Mesenchymal stem cell (in vitro differentiated cells and primary cell): ENCODE results near the gene RNF13.

Experiments
- DNase-seq: peaks from one replicate; pipeline ENCODE4 v3.0.0-alpha.2; 2013
- H2AFZ ChIP-seq: one replicate; pipeline ENCODE4 v1.6.1; 2013; ENCODE audit warnings: low read depth, mild to moderate bottlenecking, control low read depth, inconsistent platforms, low read length, moderate library complexity
- H2AK5ac ChIP-seq: 2 replicates; pipeline ENCODE4 v1.6.1; 2013; ENCODE audit warnings: low read length, moderate library complexity, mild to moderate bottlenecking, inconsistent platforms; ENCODE audit not compliant: severe bottlenecking
- H2BK120ac ChIP-seq: one replicate; pipeline ENCODE4 v1.6.1; 2013; ENCODE audit warnings: low read depth, mild to moderate bottlenecking, inconsistent platforms, low read length, moderate library complexity
- H2BK12ac ChIP-seq, 2 experiments: one replicate each; pipeline ENCODE4 v1.6.1; 2013; ENCODE audit warnings: inconsistent platforms in 2 of 2, low read length in 2 of 2, mild to moderate bottlenecking in 2 of 2, moderate library complexity in 2 of 2, control low read depth in 1 of 2
- H2BK15ac ChIP-seq: one replicate; pipeline ENCODE4 v1.6.1; 2013; ENCODE audit warnings: mild to moderate bottlenecking, low read depth, inconsistent platforms; ENCODE audit not compliant: poor library complexity, severe bottlenecking
- H2BK5ac ChIP-seq: 2 replicates; pipeline ENCODE4 v1.6.1; 2013; ENCODE audit warnings: low read depth, mild to moderate bottlenecking, low read length, control low read depth, inconsistent platforms; ENCODE audit not compliant: poor library complexity, severe bottlenecking
- H3K14ac ChIP-seq, 2 experiments: one replicate each; pipeline ENCODE4 v1.6.1; 2013; ENCODE audit warnings: inconsistent platforms in 2 of 2, low read length in 2 of 2, control low read depth in 1 of 2, mild to moderate bottlenecking in 1 of 2, moderate library complexity in 1 of 2
- H3K18ac ChIP-seq, 2 experiments: one replicate each; pipeline ENCODE4 v1.6.1; 2013; ENCODE audit warnings: inconsistent platforms in 2 of 2, low read length in 2 of 2, control low read depth in 1 of 2, low read depth in 1 of 2, mild to moderate bottlenecking in 1 of 2
- H3K23ac ChIP-seq, 2 experiments: one replicate each; pipeline ENCODE4 v1.6.1; 2013; ENCODE audit warnings: inconsistent platforms in 2 of 2, low read length in 2 of 2, mild to moderate bottlenecking in 2 of 2, moderate library complexity in 2 of 2, control low read depth in 1 of 2
- H3K27ac ChIP-seq: 2 replicates; pipeline ENCODE4 v1.5.1; 2013; ENCODE audit warnings: mild to moderate bottlenecking, moderate library complexity, low read length, control low read depth, inconsistent platforms; ENCODE audit not compliant: poor library complexity, severe bottlenecking
- H3K27me3 ChIP-seq, 2 experiments: 2 replicates each; pipeline versions ENCODE4 v1.6.1 to v1.7.0; 2013; ENCODE audit warnings: low read length in 2 of 2, mild to moderate bottlenecking in 2 of 2, moderate library complexity in 2 of 2, control low read depth in 1 of 2, inconsistent platforms in 1 of 2; ENCODE audit not compliant: control insufficient read depth in 1 of 2, insufficient read depth in 1 of 2
- H3K36me3 ChIP-seq, 2 experiments: 2 replicates each; pipeline versions ENCODE4 v1.6.1 to v1.7.0; 2013; ENCODE audit warnings: low read length in 2 of 2, control low read depth in 1 of 2, inconsistent platforms in 1 of 2, low read depth in 1 of 2, mild to moderate bottlenecking in 1 of 2; ENCODE audit not compliant: insufficient read depth in 2 of 2, control insufficient read depth in 1 of 2
- H3K4ac ChIP-seq, 2 experiments: one replicate each; pipeline ENCODE4 v1.6.1; 2013; ENCODE audit warnings: inconsistent platforms in 2 of 2, low read length in 2 of 2, mild to moderate bottlenecking in 2 of 2, moderate library complexity in 2 of 2, control low read depth in 1 of 2, low read depth in 1 of 2
- H3K4me1 ChIP-seq: 2 replicates; pipeline ENCODE4 v1.6.1; 2013; ENCODE audit warnings: low read depth, low read length, control low read depth; ENCODE audit not compliant: control insufficient read depth, insufficient read depth
- H3K4me2 ChIP-seq: 2 replicates; pipeline ENCODE4 v1.6.1; 2013; ENCODE audit warnings: low read length, mild to moderate bottlenecking, inconsistent platforms; ENCODE audit not compliant: poor library complexity, severe bottlenecking
- H3K4me3 ChIP-seq, 2 experiments: 2 replicates each; pipeline versions ENCODE4 v1.5.1 to v1.7.0; 2013; ENCODE audit warnings: low read length in 2 of 2, mild to moderate bottlenecking in 2 of 2, control low read depth in 1 of 2, low read depth in 1 of 2; ENCODE audit not compliant: insufficient read depth in 1 of 2
- H3K79me1 ChIP-seq: replicated peaks from 2 replicates; pipeline ENCODE4 v1.6.1; 2013; ENCODE audit warnings: mild to moderate bottlenecking, control low read depth, low read length, inconsistent platforms; ENCODE audit not compliant: poor library complexity, severe bottlenecking
- H3K9ac ChIP-seq: 2 replicates; pipeline ENCODE4 v1.7.0; 2013; ENCODE audit warnings: mild to moderate bottlenecking, low read length, moderate library complexity
- H3K9me3 ChIP-seq: 2 replicates; pipeline ENCODE4 v1.7.0; 2013; ENCODE audit warnings: mild to moderate bottlenecking, low read length; ENCODE audit not compliant: control insufficient read depth
- H4K8ac ChIP-seq: one replicate; pipeline ENCODE4 v1.6.1; 2013; ENCODE audit warnings: inconsistent platforms, mild to moderate bottlenecking, low read length, moderate library complexity
- H4K91ac ChIP-seq: one replicate; pipeline ENCODE4 v1.6.1; 2013; ENCODE audit warnings: mild to moderate bottlenecking, low read length, inconsistent platforms
- WGBS: methylation state at CpG from one replicate; pipeline ENCODE4 v1.1.7; 2013; ENCODE audit warnings: mixed read lengths; 5-methylcytosine and 5-hydroxymethylcytosine counted together

The RNF13 gene

DNA sequence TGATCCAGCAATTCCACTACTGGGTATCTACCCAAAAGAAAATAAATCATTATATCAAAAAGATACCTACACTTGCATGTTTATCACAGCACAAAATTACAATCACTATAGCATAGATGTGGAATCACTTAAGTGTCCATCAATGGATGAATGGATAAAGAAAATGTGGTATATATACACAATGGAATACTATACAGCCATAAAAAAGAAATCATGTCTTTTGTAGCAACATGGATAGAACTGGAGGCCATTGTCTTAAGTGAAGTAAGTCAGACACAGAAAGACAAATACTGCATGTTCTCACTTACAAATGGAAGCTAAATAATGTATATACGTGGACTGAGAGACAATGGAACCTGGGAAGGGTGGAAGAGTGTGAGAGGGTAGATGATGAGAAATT, 185.9 kb downstream of the RNF13 start:
- no peak overlapping the region for H3K9ac ChIP-seq
- no peak overlapping the region for H2BK15ac ChIP-seq
- H3K36me3 ChIP-seq, result no peaks in the 10 kb centered on the region
- no peak overlapping the region for H3K14ac ChIP-seq
- H4K91ac ChIP-seq, result no peak overlapping the region
- no peak overlapping the region for H4K8ac ChIP-seq
- H3K23ac ChIP-seq, result no peak overlapping the region
- DNase-seq, result no peak
- no peak overlapping the region for H3K4me3 ChIP-seq
- no CpG with 5 or more reads among the region's 1 CpG for WGBS
- peaks cover 22% of the 10 kb centered on the region for H3K9me3 ChIP-seq
- no peaks in the 10 kb centered on the region for H3K4me1 ChIP-seq
- H3K27ac ChIP-seq, result no peak overlapping the region
- no peaks in the 10 kb centered on the region for H3K27me3 ChIP-seq
- no peaks in the 10 kb centered on the region for H3K79me1 ChIP-seq
- H2BK5ac ChIP-seq, result no peak overlapping the region
- no peak overlapping the region for H2AFZ ChIP-seq
- no peak overlapping the region for H2BK120ac ChIP-seq
- H2AK5ac ChIP-seq, result no peak overlapping the region
- H2BK12ac ChIP-seq, result no peak overlapping the region
- no peak overlapping the region for H3K18ac ChIP-seq
- H3K4ac ChIP-seq, result no peak overlapping the region
- H3K4me2 ChIP-seq, result no peak overlapping the region

DNA sequence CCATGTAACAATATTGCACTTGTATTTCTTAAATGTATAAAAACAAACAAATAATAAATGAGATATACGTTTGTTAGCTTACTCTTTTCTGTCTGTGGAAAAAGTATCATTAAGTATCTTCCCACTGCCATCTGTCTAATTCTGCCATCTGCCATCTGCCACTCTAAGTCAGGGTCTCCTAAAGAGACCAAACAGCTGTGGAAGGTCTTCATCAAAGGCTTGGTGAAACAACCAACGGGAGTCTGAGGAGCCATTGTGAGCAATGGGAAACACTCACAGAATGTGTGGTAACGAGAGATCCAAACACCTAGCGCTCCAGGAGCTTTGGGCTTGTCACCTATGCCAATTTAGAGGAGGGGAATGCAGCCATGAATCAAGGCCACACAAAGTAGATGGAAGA, 186.4 kb downstream of the RNF13 start:
- Histone ChIP-seq H2BK5ac (no peak overlapping the region), H4K91ac (no peak overlapping the region), H3K36me3 (no peaks in the 10 kb centered on the region), H3K79me1 (no peaks in the 10 kb centered on the region), H3K27ac (no peak overlapping the region), H3K4me3 (no peak overlapping the region), H2BK12ac (no peak overlapping the region), H3K9ac (no peak overlapping the region), H3K4me2 (no peak overlapping the region), H2AK5ac (no peak overlapping the region), H2BK120ac (no peak overlapping the region), H3K23ac (no peak overlapping the region), H3K4me1 (no peaks in the 10 kb centered on the region), H3K14ac (no peak overlapping the region), H3K27me3 (no peaks in the 10 kb centered on the region), H3K18ac (no peak overlapping the region), H3K9me3 (peaks cover 18% of the 10 kb centered on the region), H3K4ac (no peak overlapping the region), H2BK15ac (no peak overlapping the region), H4K8ac (no peak overlapping the region), H2AFZ (no peak overlapping the region)
- WGBS, result 93% methylated on average over 3 of the region's 4 CpGs
- no peak for DNase-seq

DNA sequence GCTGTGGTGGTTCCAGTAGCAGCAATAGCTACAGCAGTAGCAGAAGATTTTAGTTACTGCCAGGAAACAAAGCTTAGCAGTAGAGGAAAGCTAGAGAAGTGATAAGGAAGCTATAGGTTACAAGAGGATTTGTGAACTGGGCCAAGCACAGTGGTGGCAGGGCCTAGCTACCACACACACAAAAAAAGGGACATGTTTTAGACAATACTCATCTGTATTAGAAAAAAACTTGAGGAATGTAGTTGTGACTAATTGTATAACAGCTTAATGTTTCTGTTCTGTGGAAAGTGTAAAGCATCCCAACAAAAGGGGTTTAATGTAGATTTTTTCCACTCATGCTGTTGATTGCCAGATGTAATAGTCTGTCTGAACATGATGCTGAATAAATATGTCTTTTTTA, 187.6 kb downstream of the RNF13 start:
- Histone ChIP-seq H4K91ac (no peak overlapping the region), H2BK5ac (no peak overlapping the region), H3K79me1 (no peaks in the 10 kb centered on the region), H3K4me1 (no peaks in the 10 kb centered on the region), H2AK5ac (no peak overlapping the region), H3K18ac (no peak overlapping the region), H2AFZ (no peak overlapping the region), H3K4ac (no peak overlapping the region), H3K36me3 (no peaks in the 10 kb centered on the region), H3K9ac (no peak overlapping the region), H3K4me3 (no peak overlapping the region), H2BK120ac (no peak overlapping the region), H3K9me3 (peaks cover 5% of the 10 kb centered on the region), H3K14ac (no peak overlapping the region), H3K27me3 (no peaks in the 10 kb centered on the region), H3K23ac (no peak overlapping the region), H2BK12ac (no peak overlapping the region), H3K27ac (no peak overlapping the region), H3K4me2 (no peak overlapping the region), H2BK15ac (no peak overlapping the region), H4K8ac (no peak overlapping the region)
- DNase-seq, result no peak

DNA sequence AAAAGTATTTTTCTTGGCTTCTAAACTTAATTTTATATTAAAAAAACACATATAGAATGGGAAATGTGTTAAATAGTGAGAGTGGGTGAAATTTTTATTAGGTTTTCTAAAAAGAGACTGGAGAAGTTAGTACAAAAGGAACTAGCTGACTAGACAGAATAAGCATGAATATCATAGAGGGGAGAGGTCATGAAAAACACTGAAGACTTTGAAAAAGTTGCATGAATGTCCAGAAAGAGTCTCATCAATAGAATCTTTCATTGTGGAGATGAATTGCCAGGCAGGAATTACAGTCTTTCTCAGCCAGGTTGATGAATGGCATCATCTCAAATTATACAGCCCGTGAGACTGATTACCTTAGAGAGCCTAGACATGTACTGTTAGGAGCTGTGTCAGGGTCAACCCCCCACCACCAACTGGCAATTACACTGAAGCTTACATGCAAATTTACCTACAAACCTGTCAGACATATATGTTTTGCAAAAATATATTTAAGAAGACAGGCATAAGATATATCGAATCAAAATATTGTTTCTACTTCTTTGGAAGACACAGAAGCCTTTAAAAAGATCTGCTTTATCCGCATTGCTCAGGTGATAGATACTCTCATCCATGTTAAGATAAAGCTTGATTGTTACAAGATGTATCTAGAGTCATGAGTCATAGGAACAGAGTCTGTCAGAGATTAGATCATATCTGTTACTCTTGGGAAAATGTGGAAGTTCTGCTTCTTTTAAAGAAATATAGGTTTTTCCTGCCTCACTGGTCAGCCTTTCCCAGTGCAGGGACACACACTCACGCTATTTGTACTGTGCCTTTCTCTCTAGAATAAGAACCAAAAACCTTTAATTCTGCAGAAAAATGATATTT, 192.5 kb downstream of the RNF13 start:
- Histone ChIP-seq H3K23ac (no peak overlapping the region), H3K18ac (no peak overlapping the region), H2BK12ac (no peak overlapping the region), H2BK120ac (no peak overlapping the region), H3K4ac (no peak overlapping the region), H2AFZ (no peak overlapping the region), H3K36me3 (no peaks in the 10 kb centered on the region), H3K9ac (peak overlapping the region; percentile 0), H3K27ac (peak overlapping the region; percentile 64), H4K91ac (no peak overlapping the region), H3K4me2 (no peak overlapping the region), H3K14ac (no peak overlapping the region), H3K9me3 (no peaks in the 10 kb centered on the region), H3K27me3 (no peaks in the 10 kb centered on the region), H3K79me1 (no peaks in the 10 kb centered on the region), H2BK5ac (no peak overlapping the region), H4K8ac (no peak overlapping the region), H2BK15ac (no peak overlapping the region), H3K4me1 (peaks cover 1% of the 10 kb centered on the region), H3K4me3 (no peak overlapping the region), H2AK5ac (no peak overlapping the region)
- peak; percentile 57 for DNase-seq
- WGBS, result 88% methylated on average over 1 of the region's 4 CpGs
